Islet of Langerhans (tissue), 1 donor: ENCODE data around the gene NPLOC4.

ENCODE experiments used
- FAIRE-seq: peaks from one replicate; lab custom pipeline; 2011; peaks lifted over from hg19 to GRCh38; lab: Jason Lieb, UNC

NPLOC4 gene

DNA sequence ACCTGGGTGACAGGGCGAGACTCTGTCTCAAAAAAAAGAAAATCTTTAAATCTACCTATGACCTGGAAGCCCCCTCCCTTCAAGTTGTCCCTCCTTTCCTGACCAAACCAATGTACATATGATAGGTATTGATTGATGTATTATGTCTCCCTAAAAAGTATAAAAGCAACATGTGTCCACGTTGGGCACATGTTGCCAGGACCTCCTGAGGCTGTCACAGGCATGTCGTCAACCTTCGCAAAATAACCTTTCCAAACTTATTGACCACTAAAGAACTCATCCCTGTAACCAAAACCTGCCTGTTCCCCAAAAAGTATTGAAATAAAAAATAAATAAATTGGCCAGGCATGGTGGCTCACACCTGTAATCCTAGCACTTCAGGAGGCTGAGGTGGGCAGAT is 25.1 kb upstream of the NPLOC4 start:
- FAIRE-seq, result no peak

DNA sequence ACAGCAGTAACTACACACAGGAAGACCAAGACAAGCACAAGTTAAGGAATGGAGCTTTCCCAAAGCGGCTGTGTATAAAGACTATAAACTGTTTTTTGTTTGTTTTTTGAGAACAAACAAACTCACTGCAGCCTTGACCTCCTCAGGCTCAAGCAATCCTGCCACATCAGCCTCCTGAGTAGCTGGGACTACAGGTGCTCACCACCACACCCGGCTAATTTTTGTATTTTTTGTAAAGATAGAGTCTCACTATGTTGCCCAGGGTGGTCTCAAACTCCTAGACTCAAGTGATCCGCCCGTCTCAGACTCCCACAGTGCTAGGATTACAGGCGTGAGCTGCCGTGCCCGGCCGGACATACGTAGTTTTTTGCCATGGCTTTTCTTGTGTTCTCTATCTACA is 23.5 kb upstream of the NPLOC4 start:
- FAIRE-seq, result no peak

DNA sequence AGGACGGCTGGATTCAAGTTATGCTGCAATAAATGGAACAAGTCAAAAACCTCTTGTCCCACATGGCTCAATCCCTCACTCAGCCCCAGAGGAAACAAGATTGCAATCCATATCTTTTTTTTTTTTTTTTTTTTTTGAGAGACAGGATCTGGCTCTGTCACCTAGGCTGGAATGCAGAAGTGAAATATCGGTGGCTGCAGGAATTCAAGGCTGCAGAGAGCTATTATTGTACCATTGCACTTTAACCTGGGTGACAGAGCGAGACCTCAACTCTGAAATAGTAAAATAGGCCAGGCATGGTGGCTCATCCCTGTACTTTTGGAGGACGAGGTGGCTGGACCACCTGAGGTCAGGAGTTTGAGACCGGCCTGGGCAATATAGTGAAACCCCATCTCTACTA is 22.1 kb upstream of the NPLOC4 start:
- FAIRE-seq, result no peak

DNA sequence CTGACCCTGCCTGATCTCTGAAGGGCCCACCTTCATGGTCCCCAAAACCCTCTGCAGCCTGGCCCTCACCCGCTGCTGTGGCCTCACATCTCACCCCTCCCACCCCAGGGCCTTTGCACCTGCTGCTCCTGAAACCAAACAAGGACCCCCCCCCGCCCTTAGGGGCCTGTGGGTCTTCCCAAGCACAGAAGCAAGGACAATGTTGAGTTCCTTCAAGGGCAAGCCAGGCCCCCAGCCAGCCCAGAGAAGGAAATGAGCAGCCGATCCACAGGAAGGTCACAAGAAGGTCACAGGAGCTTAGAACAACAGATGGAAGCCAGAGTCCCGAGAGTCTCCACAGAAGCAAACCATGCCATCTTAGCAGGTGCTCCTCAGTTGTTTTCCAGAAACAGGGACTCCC is 19.9 kb upstream of the NPLOC4 start:
- FAIRE-seq, result no peak

DNA sequence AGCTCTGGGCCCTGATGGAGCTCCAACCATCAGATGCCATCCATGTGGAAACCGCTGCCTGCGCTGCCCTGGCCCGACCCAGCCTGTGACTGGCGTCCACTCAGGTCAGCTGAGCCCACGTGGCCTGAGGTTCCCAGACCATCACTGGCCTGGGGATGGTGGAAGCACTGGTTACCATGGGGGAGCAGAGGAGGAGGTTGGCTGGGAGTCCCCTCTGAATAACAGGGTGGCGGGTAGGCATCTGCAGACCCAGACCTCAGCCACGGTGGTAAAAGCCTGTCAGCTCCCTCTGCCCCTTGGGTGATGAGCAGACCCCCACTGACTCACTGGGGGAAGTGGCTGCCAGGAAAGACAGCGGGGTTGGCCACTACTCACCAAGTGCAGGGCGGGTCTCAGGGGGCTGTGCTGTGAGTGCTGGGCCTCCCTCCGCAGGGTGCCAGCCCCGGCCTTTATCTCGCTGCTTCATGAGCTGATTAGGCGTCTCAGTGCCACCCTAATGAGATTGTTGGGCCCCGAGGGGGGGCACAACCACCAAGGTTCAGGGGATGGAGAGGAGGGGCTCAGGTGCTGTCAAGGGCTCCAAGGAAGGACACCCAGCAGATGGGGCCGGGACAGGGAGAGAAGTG is 19.3 kb upstream of the NPLOC4 start, which contains the start of gene PDE6G:
PDE6G (minus strand) TSS at position 425 of the 626 bp plus-strand sequence. CDS start 3,237 bp downstream, outside the sequence.
- FAIRE-seq, result no peak

DNA sequence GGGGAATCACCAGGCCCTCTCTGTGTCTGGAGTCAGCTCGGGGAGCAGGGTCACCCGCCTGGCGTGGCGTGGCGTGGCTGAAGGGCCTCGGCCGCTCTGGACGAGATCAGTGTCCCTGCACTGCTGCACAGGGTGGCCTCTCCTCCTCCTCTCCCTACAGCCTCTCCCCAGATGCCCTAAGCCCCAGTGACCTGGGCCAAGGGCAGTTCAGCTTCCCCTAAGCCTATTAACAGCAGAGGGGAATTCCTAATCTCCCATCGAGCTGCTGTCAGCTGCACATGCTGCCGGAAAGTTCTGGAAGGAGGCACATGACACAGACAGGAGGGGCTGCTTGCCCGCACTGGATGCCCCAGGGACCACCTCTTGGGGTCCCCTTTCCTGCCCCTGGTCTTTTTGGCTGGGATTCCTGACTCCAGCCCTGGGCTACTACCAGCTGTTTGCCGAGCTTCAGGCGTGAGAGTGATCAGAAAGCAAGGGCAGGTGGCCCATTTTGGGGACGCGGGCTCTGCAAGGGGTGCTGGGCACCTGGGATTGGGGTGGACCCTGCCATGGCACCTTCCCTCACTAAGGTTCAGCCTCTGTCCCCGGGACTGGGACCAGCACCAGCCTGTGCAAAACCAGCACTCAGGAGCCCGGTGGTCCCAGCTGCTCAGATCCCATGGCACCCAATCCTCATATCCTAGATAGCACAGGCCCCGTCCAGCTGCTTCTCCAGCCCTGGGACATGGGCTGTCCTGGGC is 18.6 kb upstream of the NPLOC4 start:
- FAIRE-seq, result no peak

DNA sequence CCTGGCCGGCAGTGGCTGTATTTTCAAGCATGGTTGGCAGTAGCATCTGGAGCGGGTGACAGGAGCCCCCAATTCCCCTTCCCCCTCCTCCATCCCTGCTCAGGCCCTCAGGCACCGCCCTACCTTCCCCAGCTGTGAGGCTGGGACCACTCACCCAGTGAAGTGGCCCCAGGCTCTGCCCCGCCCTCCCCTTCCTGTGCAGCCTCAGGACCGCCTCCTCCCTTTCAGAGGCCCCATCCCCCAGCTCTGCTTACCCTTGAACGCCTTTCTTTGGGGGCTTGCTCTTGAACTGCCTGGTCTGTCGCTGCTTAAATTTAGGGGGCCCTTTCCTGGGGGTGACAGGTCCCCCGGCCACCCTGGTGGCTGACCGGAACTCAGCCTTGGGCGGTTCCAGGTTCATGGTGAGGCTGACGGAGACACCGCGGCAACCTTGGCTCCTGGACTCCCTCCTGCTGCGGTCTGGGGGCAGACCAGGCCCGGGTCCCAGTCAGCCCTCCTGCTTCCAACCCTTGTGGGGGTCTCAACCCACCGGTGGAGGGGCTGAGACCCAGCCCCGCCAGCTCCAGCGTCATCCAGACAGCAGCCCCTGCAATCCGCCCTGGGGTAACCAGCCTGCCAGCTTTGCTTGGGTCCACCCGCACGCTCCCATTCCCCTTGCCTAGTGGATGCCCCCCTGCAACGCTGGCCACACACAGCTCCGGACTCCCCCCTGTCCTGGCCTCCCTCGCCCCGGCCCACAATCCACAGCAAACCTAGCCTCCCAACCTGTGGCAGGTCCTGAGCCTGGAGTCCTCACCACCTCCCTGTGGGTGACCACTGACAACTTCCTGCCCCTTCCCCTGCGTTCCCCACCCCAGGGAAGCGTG is 16.2 kb upstream of the NPLOC4 start:
- no peak for FAIRE-seq

DNA sequence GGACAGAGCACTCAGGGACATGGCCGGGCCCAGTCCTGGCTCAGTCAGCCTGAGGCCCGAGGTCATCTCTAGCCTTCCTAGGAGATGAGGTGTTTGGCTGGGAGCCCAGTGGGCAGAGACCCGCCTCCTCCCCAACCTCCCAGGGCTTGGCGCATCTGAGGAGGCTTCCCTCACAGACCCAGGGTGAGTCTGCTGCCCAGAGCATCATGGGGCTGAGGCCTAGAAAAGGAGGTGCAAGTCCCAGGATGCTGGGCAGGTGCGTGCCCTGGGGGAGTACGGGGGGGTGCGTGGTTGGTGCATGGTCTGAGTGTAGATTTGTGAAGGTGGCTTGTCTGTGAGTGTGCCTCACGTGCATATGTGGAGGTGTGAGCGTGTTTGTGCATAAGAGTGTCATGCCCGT is 14.8 kb upstream of the NPLOC4 start:
- no peak for FAIRE-seq

DNA sequence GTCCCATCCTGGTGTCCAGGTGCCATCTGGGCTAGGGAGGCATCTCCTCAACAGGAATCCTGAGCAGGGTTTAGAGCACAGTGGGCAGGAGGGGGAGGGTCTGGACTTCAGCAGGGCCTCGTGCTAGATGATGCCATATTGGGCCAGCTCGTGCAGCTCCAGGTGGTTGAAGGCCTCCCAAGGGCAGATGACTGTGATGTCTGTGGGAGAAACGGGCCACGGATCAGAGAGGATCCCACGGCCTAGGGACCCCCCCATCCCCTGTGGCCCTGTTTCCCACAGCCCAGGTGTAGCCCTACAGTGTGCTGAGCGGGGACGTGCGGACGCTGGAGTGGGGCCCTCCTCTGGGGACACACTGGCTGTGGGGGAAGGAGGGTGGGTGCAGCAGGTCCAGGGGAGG is 14.0 kb upstream of the NPLOC4 start:
- no peak for FAIRE-seq

DNA sequence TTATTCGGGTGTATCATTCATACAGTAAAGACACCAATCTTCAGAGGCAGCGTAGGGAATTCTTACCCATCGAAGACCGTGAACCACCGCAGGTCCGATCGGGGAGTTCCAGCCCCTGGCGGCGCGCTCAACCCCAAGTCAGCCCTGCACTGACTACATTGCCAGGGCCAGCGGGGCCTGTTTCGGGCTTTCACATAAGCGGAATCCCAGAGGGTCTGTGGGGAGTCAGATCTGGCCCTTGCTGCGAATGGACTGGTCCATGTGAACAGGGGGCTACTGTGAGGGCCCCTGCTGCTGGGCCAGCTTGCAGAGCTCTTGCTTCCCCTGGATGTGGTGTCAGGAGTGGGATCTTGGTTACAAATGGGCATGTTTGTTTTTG is 11.8 kb upstream of the NPLOC4 start:
- FAIRE-seq, result no peak

DNA sequence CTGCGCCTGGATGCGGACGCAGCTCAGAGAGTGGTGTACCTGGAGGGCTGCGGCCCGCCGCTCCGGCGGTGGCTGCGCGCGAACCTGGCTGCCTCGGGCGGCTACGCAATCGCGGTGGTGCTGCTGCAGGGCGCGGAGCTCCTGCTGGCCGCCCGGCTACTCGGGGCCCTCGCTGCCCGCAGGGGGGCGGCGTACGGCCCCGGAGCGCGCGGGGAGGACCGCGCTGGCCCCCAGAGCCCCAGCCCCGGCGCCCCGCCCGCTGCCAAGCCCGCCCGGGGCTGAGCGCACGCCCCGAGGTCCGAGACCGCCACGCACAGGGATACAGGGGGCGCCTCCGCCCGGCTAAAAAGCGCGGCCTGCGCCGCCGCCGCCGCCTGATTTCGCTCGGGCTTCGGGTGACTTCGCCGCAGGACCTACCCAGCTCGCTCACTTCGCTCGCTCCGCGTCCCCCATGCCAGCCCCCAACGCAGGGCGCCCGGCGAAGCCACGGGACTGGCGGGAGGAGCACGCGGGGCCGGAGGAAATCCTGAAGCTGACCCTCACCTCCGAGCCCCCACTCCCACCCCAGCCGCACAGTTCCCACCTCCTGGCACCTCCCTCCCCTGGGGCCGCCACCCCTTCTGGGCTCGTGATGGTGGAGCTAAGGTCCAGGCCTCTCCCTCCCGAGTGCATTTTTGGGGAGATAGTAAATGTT is 11.2 kb upstream of the NPLOC4 start:
- FAIRE-seq, result no peak

DNA sequence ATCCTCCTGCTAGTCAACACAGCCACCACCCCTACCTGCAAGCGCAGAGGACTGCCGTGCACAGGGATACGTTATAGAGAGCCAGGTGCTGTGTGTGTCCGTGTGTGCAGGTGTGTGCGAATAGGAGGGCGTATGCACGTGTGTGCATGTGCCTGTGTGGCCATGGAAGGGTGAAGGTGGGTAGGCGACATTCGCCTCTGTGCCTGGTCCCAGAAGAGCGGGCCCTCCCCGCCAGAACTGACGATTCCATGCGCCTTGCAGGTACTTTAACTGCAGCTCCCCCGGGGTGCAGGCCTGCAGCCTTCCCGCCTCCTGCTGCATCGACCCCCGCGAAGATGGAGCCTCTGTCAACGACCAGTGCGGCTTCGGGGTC is 10.7 kb upstream of the NPLOC4 start:
- no peak for FAIRE-seq

DNA sequence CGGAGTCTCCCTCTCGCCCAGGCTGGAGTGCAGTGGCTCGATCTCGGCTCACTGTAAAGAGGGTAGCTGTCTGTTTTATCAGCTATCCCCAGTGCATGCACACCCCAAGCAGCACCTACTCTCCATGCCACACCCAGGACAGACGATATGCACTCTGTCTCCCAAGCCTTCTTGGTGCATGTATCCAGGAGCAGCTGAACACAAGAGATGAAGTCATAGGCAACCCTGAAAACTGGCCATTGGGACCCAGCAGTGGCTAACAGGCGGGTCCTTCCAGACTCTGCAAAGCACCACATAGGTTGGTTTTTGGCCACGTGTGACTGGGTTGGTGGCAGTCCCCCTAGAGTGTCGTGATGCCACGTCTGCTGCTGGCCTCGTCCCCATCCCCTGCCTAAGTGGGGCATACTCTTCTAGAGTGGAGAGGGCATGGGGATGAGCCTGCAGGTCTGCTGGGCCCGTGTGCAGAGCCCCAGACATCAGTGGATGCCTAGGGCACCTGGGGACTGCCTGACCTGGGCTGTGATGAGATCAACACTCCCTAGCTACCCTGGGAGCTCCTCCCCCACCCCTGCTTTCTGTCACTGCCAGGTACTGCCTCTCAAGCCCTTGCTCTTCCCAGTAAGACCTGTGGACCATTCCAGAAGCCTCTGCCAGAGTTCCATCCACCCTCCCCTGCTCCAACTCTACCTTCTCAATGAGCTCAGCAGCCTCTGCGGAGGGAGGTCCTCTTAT is 10.1 kb upstream of the NPLOC4 start:
- no peak for FAIRE-seq

DNA sequence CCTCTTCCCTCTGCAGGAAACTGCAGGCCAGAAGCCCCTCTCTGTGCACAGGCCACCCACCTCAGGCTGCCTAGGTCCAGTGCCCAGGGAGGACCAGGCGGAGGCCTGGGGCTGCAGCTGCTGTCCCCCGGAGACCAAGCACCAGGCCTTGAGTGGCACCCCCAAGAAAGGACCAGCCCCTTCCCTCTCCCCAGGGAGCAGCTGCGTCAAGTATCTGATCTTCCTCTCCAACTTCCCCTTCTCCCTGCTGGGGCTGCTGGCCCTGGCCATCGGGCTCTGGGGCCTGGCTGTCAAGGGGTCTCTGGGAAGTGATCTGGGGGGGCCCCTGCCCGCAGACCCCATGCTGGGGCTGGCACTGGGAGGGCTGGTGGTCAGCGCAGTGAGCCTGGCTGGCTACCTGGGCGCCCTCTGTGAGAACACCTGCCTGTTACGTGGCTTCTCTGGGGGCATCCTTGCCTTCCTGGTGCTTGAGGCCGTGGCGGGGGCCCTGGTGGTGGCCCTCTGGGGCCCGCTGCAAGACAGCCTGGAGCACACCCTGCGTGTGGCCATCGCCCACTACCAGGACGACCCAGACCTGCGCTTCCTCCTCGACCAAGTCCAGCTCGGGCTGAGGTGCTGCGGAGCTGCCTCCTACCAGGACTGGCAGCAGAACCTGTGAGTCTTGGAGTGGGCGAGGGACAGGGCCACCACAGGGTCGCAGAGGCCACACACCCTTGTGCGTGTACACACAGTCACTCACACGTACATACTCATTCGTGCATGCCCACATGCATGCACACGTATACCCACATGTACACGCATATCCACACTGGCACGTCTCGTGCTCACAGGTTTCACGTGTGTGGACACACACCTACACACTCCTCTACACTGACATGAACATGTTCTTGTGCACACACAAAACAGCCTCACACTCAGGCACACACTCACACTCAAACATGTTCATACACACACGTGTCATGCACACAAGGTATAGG is 8.4 kb upstream of the NPLOC4 start:
- no peak for FAIRE-seq

DNA sequence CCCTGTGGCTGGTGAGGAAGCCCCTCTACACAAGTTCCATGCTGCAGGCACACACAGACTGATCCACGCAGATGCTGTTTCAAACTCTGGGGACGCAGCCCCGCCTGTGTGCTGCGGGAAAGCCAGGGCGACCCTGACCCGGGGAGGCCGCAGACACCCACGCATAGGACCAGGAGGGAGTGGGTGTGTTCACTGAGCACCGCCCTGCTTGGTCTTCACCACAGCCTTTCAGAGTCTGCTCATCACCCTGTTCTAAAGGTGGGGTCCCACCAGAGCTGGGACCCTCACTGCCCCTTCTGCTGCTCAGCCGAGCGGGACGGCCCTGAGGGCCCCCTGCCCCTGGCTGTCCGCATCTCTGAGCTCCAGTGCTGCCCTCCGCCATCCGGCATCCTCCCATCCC is 7.6 kb upstream of the NPLOC4 start:
- no peak for FAIRE-seq

DNA sequence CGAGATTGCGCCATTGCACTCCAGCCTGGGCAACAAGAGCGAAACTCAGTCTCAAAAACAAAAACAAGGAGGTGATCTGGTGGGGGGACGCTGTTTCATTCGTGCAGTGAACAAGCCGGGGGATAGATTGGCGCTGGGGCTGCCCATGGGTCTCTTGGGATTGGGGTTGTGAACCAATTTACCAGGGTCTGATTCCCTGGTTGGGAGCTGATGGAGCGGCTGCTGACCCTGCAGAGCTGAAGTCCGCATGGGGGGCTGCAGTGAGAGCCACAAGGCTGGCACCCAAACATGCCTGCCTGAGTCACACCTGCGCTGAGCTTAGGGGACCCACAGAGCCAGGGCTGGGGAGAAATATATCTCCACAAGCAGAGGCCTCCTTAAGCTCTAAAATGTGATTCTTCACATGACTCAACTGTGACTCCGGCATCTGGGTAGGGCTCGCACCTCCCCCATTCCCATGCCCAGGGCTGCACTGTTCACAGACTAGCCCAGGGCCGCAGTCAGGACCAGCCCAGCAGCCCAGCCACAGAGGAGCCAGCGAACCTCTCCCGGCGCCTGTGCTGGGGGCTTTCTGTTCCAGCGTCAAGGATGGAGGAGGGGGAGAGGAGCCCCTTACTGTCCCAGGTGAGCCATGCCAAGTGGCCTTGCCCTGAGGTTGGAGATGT is 5.0 kb upstream of the NPLOC4 start:
- no peak for FAIRE-seq

DNA sequence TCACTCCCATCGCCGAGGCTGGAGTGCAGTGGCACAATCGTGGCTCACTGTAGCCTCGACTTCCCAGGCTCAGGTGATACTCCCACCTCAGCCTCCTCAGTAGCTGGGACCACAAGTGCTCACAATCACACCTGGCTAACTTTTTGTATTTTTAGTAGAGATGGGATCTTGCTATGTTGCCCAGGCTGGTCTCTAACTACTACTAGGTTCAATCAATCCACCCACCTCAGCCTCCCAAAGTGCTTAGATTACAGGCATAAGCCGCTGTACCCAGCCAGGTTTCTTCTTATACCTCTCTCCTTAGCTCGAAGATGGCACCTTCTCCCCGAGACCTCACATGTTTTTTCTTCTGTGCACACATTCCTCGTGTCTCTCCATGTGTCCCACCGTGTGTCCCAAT is 3.1 kb upstream of the NPLOC4 start:
- FAIRE-seq, result no peak

DNA sequence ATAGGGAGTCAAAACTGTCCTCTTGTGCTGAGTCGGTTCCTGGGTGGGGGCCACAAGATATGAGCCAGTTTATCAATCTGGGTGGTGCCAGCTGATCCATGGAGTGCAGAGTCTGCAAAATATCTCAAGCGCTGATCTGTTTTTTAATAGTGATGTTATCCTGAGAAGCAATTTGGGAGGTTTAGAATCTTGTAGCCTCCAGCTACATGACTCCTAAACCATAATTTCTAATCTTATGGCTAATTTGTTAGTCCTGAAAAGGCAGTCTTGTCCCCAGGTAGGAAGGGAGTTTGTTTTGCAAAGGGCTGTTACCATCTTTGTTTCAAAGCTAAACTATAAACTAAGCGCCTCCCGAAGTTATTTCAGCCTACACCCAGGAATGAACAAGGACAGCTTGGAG is 1.8 kb upstream of the NPLOC4 start:
- FAIRE-seq, result no peak

DNA sequence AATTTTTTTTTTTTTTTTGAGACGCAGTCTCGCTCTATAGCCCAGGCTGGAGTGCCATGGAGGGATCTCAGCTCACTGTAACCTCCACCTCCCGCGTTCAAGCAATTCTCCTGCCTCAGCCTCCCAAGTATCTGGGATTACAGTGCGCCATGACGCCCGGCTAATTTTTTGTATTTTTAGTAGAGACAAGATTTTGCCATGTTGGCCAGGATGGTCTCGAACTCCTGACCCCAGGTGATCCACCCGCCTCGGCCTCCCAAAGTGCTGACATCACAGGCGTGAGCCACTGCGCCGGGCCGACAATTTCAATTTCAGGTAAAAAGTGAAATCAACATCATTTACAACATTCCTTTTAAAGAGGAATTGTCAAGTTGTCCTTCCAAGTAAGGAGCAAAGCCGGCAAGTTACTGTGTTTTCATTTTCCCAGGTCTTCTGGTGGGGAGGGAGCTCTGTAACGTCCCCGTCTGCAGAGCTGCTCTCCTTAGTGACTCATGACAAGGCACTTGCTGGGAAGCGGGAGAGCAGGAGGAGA is 873 bp downstream of the NPLOC4 start:
- no peak for FAIRE-seq

DNA sequence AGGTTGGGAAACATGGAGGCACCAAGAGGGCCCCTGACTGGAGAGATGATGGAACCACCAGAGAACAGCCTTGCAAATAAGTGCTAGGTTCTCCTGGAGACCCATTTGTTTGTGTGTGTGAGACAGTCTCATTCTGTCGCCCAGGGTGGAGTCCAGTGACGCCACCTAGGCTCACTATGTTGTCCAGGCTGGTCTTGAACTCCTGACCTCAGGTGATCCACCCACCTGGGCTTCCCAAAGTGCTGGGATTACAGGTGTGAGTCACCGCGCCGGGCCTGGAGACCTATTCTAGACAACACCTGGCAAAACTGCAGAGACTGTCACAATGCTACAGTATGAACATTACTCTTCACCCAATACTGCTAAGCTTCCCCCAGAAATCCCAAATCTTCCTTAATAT is 1.5 kb downstream of the NPLOC4 start:
- FAIRE-seq, result no peak
